ENCODE results near the gene GPLD1.
"Not testable (repeated sequence)": the region's sequence is repeated elsewhere in the genome, so short reads cannot be mapped to it uniquely, and the experiment has no call there.

The GPLD1 gene, protein sequence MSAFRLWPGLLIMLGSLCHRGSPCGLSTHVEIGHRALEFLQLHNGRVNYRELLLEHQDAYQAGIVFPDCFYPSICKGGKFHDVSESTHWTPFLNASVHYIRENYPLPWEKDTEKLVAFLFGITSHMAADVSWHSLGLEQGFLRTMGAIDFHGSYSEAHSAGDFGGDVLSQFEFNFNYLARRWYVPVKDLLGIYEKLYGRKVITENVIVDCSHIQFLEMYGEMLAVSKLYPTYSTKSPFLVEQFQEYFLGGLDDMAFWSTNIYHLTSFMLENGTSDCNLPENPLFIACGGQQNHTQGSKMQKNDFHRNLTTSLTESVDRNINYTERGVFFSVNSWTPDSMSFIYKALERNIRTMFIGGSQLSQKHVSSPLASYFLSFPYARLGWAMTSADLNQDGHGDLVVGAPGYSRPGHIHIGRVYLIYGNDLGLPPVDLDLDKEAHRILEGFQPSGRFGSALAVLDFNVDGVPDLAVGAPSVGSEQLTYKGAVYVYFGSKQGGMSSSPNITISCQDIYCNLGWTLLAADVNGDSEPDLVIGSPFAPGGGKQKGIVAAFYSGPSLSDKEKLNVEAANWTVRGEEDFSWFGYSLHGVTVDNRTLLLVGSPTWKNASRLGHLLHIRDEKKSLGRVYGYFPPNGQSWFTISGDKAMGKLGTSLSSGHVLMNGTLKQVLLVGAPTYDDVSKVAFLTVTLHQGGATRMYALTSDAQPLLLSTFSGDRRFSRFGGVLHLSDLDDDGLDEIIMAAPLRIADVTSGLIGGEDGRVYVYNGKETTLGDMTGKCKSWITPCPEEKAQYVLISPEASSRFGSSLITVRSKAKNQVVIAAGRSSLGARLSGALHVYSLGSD

DNA sequence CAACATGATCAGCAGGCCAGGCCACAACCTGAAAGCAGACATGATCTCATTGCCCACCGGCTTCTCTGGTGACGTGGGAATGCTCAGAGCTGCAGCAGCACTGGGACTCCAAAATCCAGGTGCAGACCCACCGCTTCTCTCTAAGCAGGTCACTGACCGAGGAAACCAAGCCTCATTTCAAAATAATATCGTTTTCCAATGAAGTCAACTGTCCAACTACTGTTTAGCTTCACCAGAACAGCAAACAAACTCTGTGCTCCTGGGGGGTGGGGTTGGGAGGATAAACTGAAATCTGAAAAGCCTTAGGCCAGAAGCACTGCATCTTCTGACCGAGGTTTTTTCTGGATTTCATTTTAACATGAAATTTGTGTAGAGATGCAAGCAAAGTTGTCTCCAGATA lies at the start of gene GPLD1:
Gene GPLD1 (minus strand): TSS at position 109 of the 400 bp plus-strand sequence. CDS start 67 bp downstream, at position 42.
- no peak for DNase-seq

DNA sequence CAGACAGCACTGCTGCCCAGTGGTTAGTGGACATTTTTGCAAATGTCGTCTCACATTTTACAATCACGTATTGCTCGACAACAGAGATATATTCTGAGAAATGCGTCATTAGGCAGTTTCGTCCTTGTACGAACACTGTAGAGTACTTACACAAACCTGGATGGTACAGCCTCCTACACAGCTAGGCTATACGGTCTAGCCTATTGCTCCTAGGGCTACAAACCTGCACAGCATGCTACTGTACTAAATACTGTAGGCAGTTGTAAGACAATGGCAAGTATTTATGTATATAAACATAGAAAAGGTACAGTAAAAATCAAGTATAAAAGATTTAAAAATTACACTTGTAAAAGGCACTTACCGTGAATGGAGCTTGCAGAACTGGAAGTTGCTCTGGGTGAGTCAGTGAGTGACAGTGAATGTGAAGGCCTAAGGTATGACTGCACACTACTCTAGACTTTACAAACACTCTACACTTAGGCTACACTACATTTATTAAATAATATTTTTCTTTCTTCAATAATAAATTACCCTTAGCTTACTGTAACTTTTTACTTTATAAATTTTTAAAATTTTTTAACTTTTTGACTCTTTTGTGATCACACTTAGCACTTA lies 48.5 kb upstream of the GPLD1 start:
- DNase-seq = no peak

DNA sequence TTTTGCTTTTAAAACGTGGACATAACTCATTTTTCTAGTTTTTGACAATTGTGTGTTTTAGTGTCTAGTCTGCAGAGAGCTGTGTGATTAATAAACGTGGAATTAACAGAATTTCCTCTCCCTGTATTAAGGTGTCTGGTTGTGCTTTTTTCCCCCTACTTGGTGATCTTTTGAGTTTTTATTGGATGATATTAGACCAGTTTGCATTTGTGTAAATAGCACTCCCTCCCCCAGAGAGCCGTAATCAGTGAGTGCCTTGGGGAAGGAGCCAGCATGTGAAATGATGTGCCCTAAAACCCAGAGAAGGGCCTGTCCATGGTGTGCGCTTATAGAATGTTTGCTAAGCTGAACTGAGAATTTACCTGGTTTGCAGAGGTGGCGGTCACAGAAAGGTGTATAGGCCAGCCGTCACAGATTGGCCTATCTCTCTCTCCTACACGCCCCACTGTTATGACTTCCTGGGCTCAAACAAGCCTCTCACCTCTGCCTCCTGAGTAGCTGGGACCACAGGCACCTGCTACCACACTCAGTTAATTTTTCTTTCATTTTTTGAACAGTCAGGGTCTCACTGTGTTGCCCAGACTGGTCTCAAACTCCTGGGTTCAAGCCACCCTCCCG lies 47.8 kb upstream of the GPLD1 start:
- DNase-seq = no peak

DNA sequence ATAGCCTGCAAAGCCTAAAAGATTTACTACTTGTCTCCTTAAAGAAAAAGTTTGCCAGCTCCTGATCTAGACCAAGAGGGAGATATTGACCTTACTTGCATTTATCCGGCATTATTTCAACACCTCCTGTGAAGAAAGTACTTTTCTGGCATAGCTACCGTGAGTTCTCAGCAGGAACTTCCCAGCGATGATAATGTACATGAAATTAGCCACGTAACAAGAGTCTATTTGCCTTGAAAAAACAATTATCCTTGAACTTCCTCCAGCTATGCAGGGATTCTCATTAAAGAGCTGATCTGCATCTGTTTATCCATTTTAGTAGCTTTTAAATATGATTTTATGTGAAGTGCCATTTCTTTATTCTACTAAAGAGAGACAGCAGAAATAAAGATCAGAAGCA lies 47.1 kb upstream of the GPLD1 start:
- DNase-seq = no peak

DNA sequence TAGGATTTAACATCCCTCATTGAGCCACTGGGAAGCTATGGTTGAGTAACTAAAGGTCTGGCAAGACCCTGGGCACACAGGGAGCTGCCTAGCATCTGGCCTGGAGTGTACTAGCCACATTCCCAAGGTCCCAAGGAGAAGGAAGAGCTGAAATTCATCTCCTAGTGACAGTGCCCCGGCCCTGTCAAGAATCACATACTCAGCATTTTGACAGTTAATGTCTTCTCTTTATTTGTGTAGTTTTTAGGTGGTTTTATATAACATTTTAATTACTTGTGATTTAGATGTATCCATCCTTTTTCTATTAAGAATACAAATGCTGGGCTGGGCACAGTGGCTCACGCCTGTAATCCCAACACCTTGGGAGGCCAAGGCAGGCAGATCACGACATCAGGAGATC lies 45.8 kb upstream of the GPLD1 start:
- DNase-seq = no peak

DNA sequence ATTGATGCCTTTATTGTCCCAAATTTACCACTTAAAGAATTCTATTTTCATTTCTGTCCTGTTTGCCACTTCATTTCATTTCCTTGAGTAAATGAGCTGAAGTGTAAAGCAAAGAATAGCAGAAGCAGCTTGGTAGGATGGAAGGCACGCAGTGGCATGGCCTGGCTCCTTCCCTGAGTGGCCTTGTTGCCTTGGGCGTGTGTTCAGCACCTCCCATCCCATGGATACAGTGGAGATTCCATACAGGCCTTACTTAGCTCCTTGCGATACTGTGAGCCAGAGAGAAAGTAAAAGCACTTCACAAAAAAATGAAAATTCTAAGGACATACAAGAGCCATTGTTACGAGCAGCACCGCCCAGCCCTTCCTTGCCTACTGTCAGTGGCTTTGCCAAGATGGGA lies 45.0 kb upstream of the GPLD1 start:
- DNase-seq = no peak

DNA sequence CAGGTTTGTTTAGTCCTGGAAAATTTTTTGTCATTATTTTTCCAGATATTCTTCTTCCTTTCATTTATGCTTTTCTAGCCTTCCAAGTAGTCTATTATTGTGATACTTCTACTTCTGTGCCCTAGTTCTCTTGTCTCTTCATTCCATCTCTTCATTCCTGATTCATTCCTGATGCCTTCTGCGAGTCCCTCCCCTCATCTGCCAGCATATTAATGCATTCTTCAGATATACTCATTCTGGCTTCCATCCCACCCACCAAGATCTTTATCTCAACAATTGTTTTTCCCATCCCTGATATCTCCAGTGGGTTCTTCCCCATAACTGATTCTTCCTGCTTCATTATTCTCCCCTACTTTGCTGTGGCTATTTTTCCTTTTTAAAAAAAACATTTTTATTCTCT lies 40.6 kb upstream of the GPLD1 start:
- no peak for DNase-seq

DNA sequence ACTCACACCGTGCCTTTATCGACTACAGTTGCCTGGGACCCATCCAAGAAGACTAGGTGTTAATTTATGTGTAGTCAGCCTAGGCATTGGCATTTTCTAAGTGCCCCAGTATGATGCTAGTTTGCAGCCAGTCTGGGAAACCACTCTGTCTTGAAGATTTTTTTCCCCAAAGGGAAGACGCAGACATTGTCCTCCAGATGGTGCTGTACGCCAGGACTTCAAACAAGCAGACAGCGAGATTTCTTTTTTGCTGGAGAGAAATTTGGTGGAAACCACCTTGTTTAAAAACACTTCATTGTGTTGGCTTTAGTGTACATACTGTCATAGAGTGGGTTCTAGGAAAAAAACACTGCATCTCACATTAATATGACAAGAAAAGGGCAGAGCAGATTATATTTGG lies 35.4 kb upstream of the GPLD1 start:
- DNase-seq = no peak

DNA sequence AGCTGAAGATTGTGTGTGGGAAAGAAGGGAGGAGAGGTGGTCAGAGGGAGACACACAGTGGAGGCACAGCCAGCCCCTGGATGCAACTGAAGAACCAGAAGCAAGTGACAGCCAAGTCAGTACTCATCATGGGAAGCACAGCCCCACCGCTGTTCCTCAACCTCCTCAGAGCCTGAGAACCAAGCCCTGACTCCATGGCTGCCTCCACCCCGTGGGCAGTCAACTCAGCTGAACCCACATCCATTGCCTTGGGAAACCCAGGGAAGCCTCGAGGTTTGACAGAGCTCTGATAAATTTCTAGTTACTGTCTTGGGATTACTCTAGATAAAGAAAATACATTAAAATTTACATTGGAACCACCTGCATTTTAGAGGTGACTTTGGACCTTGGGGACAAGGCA lies 35.0 kb upstream of the GPLD1 start:
- DNase-seq = no peak

DNA sequence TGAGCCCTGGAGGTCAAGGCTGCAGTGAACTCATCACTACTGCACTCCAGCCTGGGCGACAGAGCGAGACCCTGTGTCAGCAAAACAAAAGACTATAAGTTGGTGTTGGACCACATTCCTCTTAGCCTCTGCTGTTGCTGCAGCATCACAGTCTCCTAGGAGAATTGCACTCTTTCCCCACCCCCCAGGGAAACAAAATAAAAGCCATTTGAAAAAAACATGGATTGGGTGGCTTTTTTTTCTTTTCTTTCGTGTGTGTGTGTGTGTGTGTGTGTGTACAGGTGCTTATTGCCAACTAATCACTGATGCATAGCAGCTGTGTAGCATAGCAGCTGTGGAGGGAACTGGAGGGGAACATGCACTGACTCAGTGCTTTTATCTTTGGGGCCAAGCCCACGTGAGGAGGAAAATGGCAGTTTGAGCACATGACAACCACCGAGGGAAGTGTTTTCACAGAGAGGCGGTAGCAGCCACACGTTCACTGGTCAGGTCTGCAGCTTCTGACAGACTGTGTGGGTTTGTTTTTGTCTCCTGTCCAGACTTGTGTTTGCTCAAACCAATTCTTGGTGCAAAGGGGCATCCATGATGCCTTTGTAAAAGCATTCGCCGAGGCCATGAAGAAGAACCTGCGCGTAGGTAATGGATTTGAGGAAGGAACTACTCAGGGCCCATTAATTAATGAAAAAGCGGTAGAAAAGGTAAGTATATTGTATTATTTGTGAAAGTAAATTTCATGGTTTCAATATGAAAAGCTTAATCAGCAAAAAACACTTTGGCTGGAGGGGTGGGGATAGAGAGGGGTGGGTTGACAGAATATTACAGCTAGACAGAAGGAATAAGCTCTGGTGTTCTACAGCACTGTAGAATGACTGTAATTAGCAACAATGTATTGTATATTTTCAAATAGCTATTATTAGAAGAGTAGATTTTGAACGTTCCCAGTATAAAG lies 33.1 kb upstream of the GPLD1 start:
- DNase-seq = no peak

DNA sequence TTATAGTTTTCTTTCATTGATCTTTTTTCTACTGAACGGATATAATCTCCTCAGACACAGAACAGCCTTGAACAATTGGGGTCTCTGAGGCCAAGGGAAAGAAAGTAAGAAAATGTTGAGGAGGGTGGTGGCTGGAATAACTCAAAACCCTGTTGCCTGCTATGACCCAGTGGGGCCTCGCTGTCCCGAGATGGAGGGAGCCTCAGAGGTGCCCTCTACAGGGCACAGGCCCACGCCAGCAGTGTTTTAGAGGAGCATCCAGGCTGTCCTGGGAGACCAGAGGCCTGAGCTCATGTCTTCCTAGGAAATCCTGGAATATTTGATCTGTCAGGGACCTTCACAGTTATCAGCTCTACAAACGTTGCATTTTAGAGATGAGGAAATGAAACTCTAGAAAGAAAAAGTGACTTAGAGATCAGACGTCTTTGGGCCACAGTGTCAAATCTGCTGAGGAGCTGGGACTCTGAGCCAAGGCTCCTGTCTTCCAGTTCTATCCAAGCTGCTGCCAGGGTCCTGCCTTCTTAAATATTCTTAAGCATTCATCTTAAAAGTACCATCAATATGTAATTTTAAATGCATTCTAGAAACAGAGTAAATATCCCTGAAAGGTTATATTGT lies 31.7 kb upstream of the GPLD1 start:
- DNase-seq = no peak

DNA sequence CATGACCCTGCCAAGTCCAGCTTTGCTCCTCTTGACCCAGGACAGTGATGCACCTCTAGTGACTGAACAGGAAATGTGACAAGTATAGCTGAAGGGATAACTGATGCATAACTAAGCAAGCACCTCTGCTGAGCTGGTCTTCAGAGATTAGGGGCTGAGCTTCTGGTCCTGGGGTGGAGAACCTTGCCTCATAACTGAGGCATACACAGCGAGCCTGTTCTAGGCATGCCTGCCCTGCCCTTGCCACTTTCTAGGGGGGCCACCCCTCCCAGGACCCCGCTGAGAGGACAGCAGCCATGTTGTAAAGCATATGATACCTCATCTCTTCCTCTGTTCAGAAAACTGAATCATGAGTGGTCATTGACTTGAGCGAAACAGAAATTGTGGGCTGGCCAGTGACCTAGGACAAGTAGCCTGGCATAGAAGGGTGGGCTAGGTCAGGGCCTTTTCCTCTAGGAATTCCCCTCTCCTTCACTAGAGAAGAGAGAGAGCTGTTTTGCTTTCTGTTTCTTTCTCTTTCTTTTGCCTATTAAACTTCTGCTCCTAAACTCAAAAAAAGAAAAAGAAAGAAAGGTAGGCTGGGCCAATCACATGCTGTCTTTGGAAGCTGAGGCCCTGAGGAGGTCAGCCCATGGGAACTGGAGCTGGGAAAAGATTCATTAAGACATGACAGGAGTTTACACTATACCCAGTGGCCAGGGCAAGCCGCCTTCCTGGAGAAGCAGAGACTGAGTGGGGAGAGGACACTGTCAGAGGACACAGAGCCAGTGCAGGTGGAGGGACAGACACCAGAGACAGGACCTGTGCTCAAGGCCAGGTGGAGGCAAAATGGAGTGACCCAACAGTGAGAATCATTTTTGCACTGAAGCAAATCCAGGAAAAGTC lies 28.5 kb upstream of the GPLD1 start:
- DNase-seq = no peak

DNA sequence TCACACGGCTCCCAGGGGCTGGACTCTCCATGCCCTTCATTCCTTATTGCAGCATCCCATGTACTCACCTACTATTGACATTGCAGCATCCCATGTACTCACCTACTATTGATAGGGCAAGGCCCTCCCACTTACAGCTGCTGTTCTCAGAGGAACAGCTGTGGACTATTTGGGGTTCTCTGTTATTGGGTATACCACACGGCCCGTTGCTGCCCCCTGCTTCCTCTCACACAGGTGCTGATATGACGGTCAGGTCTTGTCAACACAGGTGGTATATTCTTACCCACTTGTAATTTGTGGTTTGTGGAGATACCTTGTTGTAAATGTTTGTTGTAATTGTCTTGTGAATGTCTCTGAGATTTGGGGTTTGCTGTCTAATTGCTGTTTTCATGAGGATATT lies 24.2 kb upstream of the GPLD1 start:
- no peak for DNase-seq

DNA sequence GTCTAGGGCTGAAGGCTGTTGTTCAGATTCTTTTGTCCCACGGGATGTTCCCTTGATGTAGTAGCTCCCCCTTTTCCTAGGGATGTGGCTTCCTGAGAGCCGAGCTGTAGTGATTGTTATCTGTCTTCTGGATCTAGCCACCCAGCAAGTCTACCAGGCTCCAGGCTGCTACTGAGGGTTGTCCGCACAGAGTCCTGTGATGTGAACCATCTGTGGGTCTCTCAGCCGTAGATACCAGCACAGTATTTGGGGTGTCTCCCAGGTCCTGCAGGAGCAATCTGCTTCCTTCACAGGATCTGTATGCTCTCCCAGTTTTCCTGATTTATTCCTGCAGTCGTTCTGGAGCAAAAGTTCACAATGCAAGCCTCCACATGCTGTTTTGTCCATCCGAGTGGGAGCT lies 22.6 kb upstream of the GPLD1 start:
- not testable (repeated sequence) for DNase-seq

DNA sequence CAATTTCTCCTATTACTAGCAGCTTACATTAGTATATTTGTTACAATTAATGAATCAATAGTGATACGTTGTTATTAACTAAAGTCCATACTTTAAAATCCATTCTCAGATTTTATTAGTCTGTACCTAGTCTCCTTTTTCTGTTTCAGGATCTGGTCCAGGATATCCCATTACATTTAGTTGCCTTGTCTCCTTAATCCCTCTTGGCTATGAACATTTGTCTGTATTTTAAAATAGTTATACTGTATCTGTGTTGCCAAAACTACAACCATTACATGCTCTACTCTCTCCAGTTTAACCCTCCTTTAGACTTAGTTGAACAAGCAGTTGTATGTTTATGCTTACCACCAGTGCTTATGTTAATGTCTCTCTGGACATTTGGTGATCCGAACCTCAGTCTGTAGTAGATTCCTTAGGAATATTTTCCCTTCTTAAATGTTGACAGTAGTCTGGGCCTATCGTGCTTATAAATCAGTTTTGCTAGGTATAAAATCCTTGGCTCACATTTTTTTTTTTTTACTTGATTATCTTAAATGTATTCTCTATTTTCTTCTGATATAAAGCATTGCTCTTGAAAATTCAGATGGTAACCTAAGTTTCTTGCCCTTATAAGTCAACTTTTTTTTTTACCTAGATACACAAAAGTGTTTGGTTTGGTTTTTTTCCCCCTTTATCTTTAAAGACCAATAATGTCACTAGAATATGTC lies 17.6 kb upstream of the GPLD1 start:
- DNase-seq = no peak

DNA sequence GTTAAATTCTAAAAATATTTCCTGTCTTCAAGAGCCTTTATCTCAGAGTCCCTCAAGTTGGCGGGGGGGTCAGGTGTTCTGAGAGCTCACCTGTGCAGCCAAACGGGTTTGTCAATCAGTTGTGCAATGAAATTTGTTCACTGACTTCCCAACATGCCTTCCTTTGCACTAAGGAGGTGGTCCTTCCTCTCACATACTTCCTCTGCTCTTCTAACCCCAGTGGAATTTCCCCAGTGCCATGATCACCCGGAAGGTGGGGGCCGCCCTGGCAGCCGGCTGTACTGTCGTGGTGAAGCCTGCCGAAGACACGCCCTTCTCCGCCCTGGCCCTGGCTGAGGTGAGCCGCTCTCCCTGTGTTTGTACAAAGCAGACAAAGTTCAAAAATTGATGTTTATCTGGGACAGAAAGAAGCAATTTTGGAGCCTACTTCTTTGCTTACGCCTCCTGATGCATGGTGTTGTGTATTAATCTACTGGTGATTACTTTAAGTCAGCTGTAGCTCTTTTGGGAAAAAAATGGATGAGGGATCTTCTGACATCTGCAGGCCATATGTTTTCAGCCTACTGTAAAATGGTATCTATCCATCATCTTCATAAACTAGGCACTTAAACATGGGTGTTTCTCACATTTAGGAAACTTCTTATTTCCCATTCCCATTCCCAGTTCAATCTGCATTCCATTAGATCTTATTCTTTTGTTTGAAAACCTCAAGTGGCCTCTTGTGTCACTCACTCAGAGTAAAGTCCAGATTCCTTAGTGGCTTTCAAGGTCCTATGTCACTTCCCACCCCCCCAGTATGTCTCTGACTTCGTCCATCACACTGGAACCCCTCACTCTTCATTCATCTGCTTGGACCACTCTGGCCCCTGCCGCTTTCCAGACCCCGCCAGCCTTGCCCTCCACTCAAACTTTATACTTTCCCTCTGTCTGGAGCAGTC lies 15.5 kb upstream of the GPLD1 start:
- no peak for DNase-seq

DNA sequence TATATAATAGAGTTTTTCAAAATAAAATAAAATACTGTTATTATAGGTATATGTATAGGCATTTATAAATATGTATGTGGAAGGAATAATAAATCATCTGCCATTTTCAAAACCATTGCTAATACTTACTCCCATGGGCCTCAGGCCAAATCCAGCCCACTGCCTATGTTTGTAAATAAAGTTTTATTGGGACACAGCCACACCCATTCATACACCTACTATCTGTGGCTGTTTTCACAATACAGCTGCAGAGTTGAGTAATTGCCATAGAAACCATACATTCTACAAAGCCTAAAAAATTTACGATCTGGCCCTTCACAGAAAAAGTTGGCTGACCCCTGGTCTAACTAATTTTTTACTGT lies 14.9 kb upstream of the GPLD1 start:
- no peak for DNase-seq

DNA sequence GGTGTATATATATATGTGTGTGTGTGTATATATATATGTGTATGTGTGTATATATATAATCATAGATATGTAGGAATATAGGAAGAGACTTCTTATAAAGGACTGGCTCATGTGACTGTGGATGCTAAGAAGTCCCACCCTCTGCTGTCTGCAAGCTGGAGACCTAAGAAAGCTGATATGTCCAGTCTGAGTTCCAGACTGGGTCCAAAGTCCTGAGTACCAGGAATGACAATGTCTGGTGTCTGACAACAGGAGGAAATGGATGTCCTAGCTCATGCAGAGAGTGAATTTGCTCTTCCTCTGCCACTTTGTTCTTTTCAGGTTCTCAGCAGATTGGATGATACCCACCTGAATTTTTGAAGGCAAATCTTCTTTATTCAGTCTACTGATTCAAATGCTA lies 12.5 kb upstream of the GPLD1 start:
- DNase-seq = no peak

DNA sequence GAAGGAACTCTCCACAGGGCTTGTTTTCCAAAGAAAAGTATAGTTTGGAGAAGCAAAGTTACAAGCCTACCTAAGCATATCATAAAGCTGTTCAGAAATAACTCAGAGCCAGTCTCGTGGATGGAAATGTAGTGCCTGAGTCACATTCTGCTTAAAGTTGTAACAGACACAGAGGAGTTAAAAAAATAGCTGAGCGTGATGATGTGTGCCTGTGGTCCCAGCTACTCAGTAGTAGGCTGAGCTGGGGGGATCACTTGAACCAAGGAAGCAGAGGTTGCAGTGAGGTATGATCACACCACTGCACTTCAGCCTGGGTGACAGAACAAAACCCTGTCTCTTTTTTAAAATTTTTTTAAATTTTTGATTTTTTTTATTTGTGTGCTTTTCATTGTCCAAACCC lies 12.0 kb upstream of the GPLD1 start:
- no peak for DNase-seq
